Measurements from ENCODE around the gene TCP11X1. TPM values are rescaled to one million over a fixed set of nuclear protein-coding genes. Genes with fewer than 3 reads are reported as not detected.

The TCP11X1 gene
- not detected in 5 replicates for total RNA-seq (2022; extraction: Qiagen RNA extraction)

GRCh38 chrX:102214986-102215385 is at the start of gene TCP11X1:
TCP11X1 (plus strand) TSS chrX:102215301.

GRCh38 chrX:102246893-102247292 is 31.8 kb downstream of the TCP11X1 start, which contains the start of gene NXF2:
NXF2 (plus strand) TSS chrX:102247167; CDS start chrX:102307079, 59,912 bp downstream.

Other genes starting within 250 kb of the TCP11X1 start
- not detected in 5 replicates for gene TCEAL2, start 89.6 kb upstream of the TCP11X1 start, total RNA-seq (2022; extraction: Qiagen RNA extraction)
- gene TCEAL6, start 72.8 kb upstream of the TCP11X1 start, total RNA-seq (2022; extraction: Qiagen RNA extraction) = not detected in 5 replicates
- not detected in 5 replicates for gene BEX5, start 59.3 kb upstream of the TCP11X1 start, total RNA-seq (2022; extraction: Qiagen RNA extraction)
- gene NXF2, start 31.9 kb downstream of the TCP11X1 start, total RNA-seq (2022; extraction: Qiagen RNA extraction) = 0.03 TPM in 2 of 5 replicates, not detected in the others
- 0.03 TPM in 2 of 5 replicates, not detected in the others for gene NXF2B, start 224.7 kb downstream of the TCP11X1 start, total RNA-seq (2022; extraction: Qiagen RNA extraction)